ENCODE measurements around the gene TRAF1. TPM values are rescaled to one million over a fixed set of nuclear protein-coding genes. Genes with fewer than 3 reads are reported as not detected.

TRAF1 gene
- polyA plus RNA-seq, 6 donors from 2014 or later = 0.34 to 0.97 (median 0.72) TPM

GRCh38 chr9:120882935-120883607, 43.5 kb downstream of the TRAF1 start:
- H3K27ac Mint-ChIP-seq = no peak overlapping the region
- no peak overlapping the region for H3K4me3 Mint-ChIP-seq
- DNase-seq (no peak), ATAC-seq (ENCODE audit: low read depth in 2 of 2) (no peak)
- H3K9me3 Mint-ChIP-seq = no peaks in the 10 kb centered on the region
- H3K36me3 Mint-ChIP-seq = no peaks in the 10 kb centered on the region
- peaks cover 4 to 20% (median 7%) of the 10 kb centered on the region in 3 donors for H3K27me3 Mint-ChIP-seq
- H3K4me1 Mint-ChIP-seq = peaks cover 30 to 35% (median 30%) of the 10 kb centered on the region in 3 donors

GRCh38 chr9:120879446-120879845, 47.1 kb downstream of the TRAF1 start:
- ATAC-seq (ENCODE audit: low read depth in 2 of 2) = no peak
- peaks cover 35 to 36% (median 36%) of the 10 kb centered on the region in 3 donors for H3K4me1 Mint-ChIP-seq
- no peak for DNase-seq
- H3K27me3 Mint-ChIP-seq = peaks cover 0 to 20% (median 0%) of the 10 kb centered on the region in 3 donors
- no peak overlapping the region for H3K27ac Mint-ChIP-seq
- peak overlapping the region in 5 of 8 donors; percentile 50 to 92 (median 74) for H3K4me3 Mint-ChIP-seq
- no peaks in the 10 kb centered on the region for H3K9me3 Mint-ChIP-seq
- H3K36me3 Mint-ChIP-seq = no peaks in the 10 kb centered on the region

- Mint-ChIP-seq H3K4me1 (peaks cover 35 to 41% (median 38%) of the 10 kb centered on the region in 3 donors), H3K27ac (peak overlapping the region in 5 of 6 donors; percentile 6 to 77 (median 57)), H3K36me3 (no peaks in the 10 kb centered on the region), H3K4me3 (peak overlapping the region; percentile 81 to 96 (median 94)), H3K27me3 (peaks cover 0 to 20% (median 0%) of the 10 kb centered on the region in 3 donors), H3K9me3 (no peaks in the 10 kb centered on the region)
- ATAC-seq (ENCODE audit: low read depth in 2 of 2) (no peak), DNase-seq (no peak)
These were observed 48.1 kb downstream of the TRAF1 start for GRCh38 chr9:120878188-120879130.

- peaks cover 0 to 20% (median 0%) of the 10 kb centered on the region in 3 donors for H3K27me3 Mint-ChIP-seq
- H3K36me3 Mint-ChIP-seq = no peaks in the 10 kb centered on the region
- H3K27ac Mint-ChIP-seq = peak overlapping the region in 5 of 6 donors; percentile 67 to 90 (median 78)
- ATAC-seq (ENCODE audit: low read depth in 2 of 2) (peak; percentile 63 to 66), DNase-seq (peak; percentile 51)
- no peaks in the 10 kb centered on the region for H3K9me3 Mint-ChIP-seq
- peak overlapping the region; percentile 81 to 96 (median 94) for H3K4me3 Mint-ChIP-seq
- H3K4me1 Mint-ChIP-seq = peaks cover 35 to 45% (median 40%) of the 10 kb centered on the region in 3 donors
These were observed 49.1 kb downstream of the TRAF1 start for GRCh38 chr9:120877276-120878034.

GRCh38 chr9:120876842-120877240, 49.8 kb downstream of the TRAF1 start, which contains the start of gene PHF19:
Gene PHF19 (minus strand): TSS chr9:120877188. CDS start chr9:120874741, 2,447 bp downstream.
- Mint-ChIP-seq H3K4me3 (peak within 1 kb of the TSS; percentile 81 to 96 (median 94)), H3K27me3 (peaks cover 0 to 20% (median 0%) of the 10 kb centered on the region in 3 donors), H3K9me3 (no peaks in the 10 kb centered on the region), H3K27ac (peak within 1 kb of the TSS; percentile 67 to 90 (median 78)), H3K4me1 (peaks cover 35 to 45% (median 40%) of the 10 kb centered on the region in 3 donors), H3K36me3 (no peaks in the 10 kb centered on the region)
- DNase-seq (no peak), ATAC-seq (ENCODE audit: low read depth in 2 of 2) (peak; percentile 10 to 11)

GRCh38 chr9:120875954-120876841, 50.4 kb downstream of the TRAF1 start:
- Mint-ChIP-seq H3K27ac (peak overlapping the region; percentile 25 to 91 (median 76)), H3K9me3 (no peaks in the 10 kb centered on the region), H3K4me1 (peaks cover 35 to 46% (median 40%) of the 10 kb centered on the region in 3 donors), H3K4me3 (peak overlapping the region; percentile 54 to 90 (median 82)), H3K27me3 (peaks cover 0 to 19% (median 0%) of the 10 kb centered on the region in 3 donors), H3K36me3 (no peaks in the 10 kb centered on the region)
- DNase-seq (peak; percentile 54), ATAC-seq (ENCODE audit: low read depth in 2 of 2) (peak; percentile 70 to 71)

- no peaks in the 10 kb centered on the region for H3K36me3 Mint-ChIP-seq
- H3K4me3 Mint-ChIP-seq = peak overlapping the region; percentile 30 to 82 (median 74)
- H3K27me3 Mint-ChIP-seq = peaks cover 0 to 13% (median 0%) of the 10 kb centered on the region in 3 donors
- DNase-seq = no peak
- H3K4me1 Mint-ChIP-seq = peaks cover 31 to 49% (median 40%) of the 10 kb centered on the region in 3 donors
- ATAC-seq (ENCODE audit: low read depth in 2 of 2) = no peak
- peak overlapping the region; percentile 8 to 91 (median 76) for H3K27ac Mint-ChIP-seq
- H3K9me3 Mint-ChIP-seq = no peaks in the 10 kb centered on the region
These were observed 51.0 kb downstream of the TRAF1 start for GRCh38 chr9:120875643-120875953.

- ATAC-seq (ENCODE audit: low read depth in 2 of 2) = no peak
- H3K27ac Mint-ChIP-seq = peak overlapping the region in 5 of 6 donors; percentile 8 to 77 (median 72)
- H3K9me3 Mint-ChIP-seq = no peaks in the 10 kb centered on the region
- H3K27me3 Mint-ChIP-seq = peaks cover 0 to 12% (median 0%) of the 10 kb centered on the region in 3 donors
- H3K4me1 Mint-ChIP-seq = peaks cover 31 to 49% (median 40%) of the 10 kb centered on the region in 3 donors
- H3K36me3 Mint-ChIP-seq = no peaks in the 10 kb centered on the region
- DNase-seq = no peak
- H3K4me3 Mint-ChIP-seq = peak overlapping the region in 6 of 8 donors; percentile 15 to 72 (median 42)
These were observed 51.4 kb downstream of the TRAF1 start for GRCh38 chr9:120875195-120875565.

- H3K4me1 Mint-ChIP-seq = peaks cover 27 to 46% (median 42%) of the 10 kb centered on the region in 3 donors
- ATAC-seq (ENCODE audit: low read depth in 2 of 2) = no peak
- peaks cover 0 to 8% (median 0%) of the 10 kb centered on the region in 3 donors for H3K27me3 Mint-ChIP-seq
- DNase-seq = no peak
- H3K27ac Mint-ChIP-seq = peak overlapping the region in 3 of 6 donors; percentile 47 to 76 (median 65)
- peak overlapping the region in 2 of 8 donors; percentile 54 to 68 for H3K4me3 Mint-ChIP-seq
- H3K36me3 Mint-ChIP-seq = no peaks in the 10 kb centered on the region
- no peaks in the 10 kb centered on the region for H3K9me3 Mint-ChIP-seq
These were observed 52.1 kb downstream of the TRAF1 start for GRCh38 chr9:120874226-120875194.

- Mint-ChIP-seq H3K27ac (peak overlapping the region in 3 of 6 donors; percentile 56 to 83 (median 79)), H3K27me3 (no peaks in the 10 kb centered on the region), H3K36me3 (no peaks in the 10 kb centered on the region), H3K4me3 (peak overlapping the region in 2 of 8 donors; percentile 25 to 54), H3K4me1 (peaks cover 19 to 38% (median 36%) of the 10 kb centered on the region in 3 donors), H3K9me3 (no peaks in the 10 kb centered on the region)
- DNase-seq (no peak), ATAC-seq (ENCODE audit: low read depth in 2 of 2) (no peak)
These were observed 53.1 kb downstream of the TRAF1 start for GRCh38 chr9:120873512-120873911.

All from naive B cell (primary cell).